NCI-H146 treated with DMSO at 0.1 percent for 48 hours (cell line): ENCODE data around the gene RNF130.

Experiments used
- DNase-seq: peaks from one replicate; lab custom pipeline; 2025; ENCODE audit not compliant: unreplicated experiment; lab: John Stamatoyannopoulos, UW

RNF130 gene

DNA sequence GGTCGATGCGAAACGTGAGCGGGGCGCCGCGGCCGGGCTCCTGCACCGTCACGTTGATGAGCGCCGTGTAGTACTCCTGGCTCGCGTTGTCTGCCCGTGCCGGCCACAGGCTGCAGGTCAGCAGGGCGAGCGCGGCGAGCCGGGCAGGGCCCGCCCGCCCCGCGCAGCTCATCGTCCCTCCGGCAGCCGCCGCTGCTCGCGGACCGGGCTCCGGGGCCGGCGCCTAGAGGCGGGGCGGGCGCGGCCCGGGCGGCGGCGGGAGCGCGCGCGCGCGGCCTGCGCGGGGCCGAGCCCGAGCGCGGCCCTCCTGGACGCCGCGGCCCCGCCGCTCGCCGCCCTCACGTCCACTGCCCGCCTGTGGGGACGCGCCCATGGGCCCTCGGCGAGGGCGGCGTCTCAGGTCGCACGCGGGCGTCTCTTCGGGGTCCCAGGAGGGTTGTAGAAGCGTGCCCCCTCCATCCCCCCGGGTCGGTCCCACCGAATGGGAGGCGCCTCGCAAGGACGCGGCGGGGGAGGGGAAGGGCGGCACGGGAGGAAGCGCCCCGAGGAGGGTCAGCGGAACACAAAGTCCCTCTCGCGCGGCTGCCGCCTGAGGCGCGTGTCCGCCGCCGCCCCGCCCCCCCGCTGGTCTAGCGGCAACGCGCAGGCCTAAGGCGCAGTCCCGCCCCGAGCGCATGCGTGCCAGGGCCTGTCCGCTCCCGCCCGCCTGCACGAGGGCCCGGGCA lies at the start of gene RNF130:
Gene RNF130, minus strand, starts transcription at position 229 of the 725 bp plus-strand sequence. Its CDS starts 57 bp downstream, at position 172.
- DNase-seq, result no peak

DNA sequence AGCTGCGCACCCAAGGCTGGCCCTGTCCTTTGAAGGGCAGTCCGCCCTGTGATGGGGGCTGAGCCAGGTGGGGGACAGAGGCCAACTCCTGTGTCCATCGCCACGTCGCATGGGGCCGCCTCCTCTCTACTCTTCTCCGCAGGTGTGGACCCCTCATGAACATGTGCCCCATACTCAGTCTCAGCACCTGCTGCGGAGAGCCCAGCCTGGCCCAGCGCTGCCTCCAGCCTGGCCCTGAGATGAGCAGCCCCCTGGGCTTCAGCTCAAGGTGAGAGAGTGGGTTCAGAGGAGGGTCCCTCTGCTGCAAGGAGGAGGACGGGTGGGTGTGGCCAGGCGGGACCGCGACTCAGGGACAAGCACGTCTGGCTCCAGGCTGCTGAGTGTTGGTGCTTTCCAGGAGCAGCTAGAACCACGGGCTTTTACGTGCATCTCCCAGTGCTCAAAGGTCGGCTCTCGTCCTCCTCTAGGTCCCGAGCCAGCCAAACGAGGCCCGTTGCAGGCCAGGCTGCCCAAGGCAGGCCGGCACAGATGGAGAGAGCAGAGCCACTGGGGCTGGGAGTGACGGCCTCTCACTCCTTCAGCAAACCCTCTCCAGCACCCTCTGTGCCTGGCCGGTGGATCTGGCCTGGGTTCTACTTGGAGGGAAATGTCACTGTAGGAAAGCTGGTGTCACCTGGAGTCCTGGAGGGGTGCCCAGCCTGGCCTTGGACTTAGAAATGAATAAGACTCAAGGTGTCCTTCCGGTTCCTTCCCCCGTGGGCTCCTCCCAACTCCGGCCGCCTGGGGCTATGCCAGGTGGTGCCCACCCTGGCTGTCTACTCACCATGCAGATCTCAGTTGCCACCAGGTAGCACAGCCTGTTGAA lies 48.9 kb upstream of the RNF130 start:
- DNase-seq, result no peak

GRCh38 chr5:180119903-180120236 lies 48.3 kb upstream of the RNF130 start:
- DNase-seq, result no peak

GRCh38 chr5:180119031-180119902 lies 47.7 kb upstream of the RNF130 start:
- no peak for DNase-seq

DNA sequence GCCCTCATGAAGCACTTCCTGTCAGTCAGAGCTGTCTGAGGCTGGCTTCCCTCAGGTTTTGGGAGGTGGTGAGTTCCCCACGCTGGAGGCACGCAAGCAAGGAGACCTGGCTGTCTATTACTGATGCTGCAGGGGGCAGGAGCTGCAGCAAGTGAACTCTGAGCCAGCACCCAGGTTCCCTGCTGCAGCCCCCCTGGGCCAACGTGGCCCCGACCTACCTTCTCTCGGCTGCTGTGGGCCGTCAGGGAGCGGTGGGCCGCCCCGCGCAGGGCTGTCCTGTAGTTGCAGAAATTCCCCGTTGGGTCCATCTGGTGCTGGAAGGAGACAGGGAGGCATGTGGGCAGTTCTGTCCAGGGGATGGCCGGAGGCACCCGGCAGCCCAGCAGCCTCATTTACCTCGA lies 46.8 kb upstream of the RNF130 start:
- no peak for DNase-seq

GRCh38 chr5:180117000-180117725 lies 45.6 kb upstream of the RNF130 start:
- DNase-seq, result no peak

GRCh38 chr5:180116077-180116999 lies 44.8 kb upstream of the RNF130 start:
- DNase-seq, result no peak

DNA sequence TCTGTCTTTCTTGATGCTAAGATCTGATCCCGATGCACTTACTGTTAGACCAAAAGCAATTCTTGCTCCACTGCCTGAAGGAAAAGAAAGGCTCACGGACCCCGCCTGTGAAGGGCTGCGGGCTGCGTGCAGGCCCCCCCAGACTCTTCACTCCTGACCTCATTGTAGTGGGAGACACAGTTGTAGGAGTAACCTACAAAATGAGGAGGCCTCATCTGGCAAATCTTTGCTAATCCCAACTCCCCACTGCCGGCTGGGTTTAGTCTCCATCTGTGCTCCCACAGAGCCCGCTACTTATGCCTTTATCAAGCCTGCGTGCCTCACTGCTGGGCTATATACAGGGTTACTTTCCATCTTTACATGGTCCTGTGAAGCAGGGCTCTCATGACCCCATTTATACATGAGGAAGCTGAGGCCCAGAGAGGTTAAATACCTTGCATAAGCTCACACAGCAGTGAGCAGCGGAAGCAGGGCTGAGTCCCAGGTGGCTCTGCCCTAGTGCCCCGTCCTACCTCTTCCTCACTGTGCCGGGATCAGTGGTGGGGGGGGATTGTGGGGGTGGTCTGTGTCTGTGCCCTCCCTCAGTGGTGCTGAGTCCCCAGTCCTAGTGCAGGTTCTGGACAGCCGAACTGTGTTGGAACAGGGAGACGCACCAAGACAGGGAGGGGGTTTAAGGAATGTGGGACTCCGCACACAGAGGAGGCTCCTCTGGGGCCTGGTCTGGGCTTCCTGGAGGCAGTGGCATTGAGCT lies 43.9 kb upstream of the RNF130 start:
- DNase-seq, result no peak

- no peak for DNase-seq
These were observed 42.9 kb upstream of the RNF130 start for GRCh38 chr5:180114304-180115003.

GRCh38 chr5:180113660-180114303 lies 42.2 kb upstream of the RNF130 start:
- no peak for DNase-seq

DNA sequence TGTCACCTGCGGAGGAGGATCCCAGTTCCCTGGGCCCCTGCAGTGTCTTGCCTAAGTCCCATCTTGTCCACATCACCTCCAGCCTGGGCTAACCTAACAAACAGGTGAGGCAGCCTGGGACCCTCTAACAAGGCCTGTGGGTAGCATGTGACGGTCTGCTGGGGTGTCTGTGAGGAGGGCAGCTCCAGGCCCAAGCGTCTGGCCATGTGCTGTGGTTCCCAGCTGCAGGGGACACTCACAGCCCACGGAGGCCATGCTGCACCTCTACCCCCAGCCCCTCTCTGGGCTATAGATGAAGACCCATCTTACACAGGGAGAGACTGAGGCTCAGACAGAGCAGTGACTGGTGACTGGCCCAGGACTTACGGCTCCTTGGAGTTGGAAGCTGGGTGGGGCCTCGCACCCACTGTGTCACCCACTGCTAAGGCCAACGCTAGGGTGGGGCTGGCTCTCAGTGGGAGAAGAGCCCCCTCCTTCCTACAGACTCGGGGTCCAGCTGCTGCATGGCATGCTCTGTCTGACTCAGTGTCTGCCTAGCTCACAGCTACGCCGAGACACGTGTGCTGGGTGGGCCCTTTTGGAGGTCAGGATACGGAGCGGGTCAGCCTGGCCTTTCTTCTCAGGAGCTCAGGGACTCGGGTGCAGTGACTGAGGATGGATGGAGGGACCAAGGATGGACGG lies 40.8 kb upstream of the RNF130 start:
- no peak for DNase-seq

DNA sequence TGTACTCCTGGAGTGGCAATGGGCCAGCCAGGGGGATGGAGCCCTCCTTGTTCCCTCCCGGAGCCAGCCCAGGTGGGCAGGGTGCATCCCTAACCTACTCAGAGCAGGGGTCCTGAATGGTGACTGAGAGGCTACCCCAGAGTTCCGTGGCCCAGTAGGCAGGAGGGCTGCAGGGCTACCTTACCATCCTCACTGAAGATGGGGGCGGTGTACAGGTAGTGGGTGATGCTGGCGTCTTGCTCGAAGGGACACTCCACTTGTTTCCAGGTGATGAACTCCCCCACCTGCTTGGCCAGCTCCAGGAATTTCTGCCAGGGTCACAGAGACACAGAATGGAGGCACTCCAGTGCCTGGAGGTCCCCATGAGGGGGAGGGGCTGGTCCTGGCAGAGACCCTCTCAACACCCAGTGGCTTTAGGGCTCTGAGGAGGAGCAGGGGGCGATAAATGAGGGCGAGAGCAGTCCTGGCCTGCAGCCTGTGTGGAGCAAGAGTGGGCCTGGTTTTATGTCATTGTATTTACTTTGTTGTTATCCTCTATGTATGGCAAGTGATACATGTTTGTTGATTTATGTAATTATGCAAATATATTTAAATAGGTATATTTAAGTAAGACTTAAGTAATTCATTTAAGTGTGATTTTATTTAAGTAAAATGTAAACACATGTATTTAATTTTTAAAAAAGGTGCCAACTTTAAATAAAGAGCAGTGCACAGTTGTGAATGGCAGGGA lies 39.9 kb upstream of the RNF130 start:
- DNase-seq, result no peak

DNA sequence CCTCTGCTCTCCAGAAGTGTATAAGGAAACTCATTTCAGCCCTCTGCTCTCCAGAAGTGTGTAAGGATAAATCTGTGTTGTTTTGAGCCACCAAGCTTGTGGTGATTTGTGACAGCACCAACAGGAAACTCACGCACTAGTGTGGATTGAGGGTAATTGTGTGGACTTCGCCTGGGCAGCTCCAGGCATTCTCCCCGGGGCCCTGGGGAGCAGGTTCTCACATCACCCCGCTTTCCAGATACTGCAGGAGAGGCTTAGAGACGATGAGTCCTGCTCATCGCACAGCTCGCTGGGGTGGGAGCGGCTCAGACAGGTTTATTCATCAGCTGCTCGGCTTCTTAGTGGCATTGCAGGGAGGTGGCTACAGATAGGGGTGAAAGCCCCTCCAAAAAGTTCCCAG lies 38.4 kb upstream of the RNF130 start:
- DNase-seq, result no peak

- DNase-seq, result no peak
These were observed 35.4 kb upstream of the RNF130 start for GRCh38 chr5:180107005-180107404.

DNA sequence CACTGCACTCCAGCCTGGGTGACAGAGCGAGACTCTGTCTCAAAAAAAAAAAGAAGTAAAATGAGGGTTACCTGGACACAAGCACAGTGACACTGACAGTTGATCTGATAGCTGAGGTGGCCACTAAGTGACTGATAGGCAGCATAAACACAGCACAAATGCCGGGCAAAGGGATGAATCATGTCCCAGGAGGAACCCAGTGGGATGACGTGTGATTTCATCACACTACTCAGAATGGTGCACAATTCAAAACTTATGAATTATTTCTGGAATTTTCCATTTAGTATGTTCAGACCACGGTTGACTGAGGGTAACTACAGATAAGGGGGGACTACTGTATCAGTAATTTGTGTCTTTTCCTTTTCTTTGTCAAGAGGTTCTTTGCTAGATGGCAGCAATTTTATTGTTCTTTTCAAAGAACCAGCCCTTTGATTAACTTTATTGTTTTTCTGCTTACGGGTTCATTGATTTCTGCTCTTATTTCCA lies 34.3 kb upstream of the RNF130 start:
- DNase-seq, result no peak

DNA sequence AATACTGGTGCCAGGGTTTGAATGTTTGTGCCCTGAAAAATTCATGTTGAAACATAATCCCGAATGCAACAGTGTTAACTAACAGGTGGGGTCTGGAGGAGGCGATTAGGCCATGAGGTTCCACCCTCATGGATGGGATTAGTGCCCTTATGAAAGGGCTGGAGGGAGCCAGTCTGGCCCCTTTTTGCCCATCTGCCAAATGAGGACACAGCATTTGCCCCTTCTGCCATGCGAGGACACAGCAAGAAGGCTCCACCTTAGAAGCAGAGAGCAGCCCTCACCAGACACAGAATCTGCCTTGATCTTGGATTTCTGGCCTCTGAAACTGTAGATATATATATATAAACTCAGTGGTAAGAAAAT lies 32.6 kb upstream of the RNF130 start:
- DNase-seq, result no peak
